ENCODE results near the gene RBM33. TPM values are rescaled to one million over a fixed set of nuclear protein-coding genes. Genes with fewer than 3 reads are reported as not detected.

RBM33 gene
- polyA plus RNA-seq, 1 donor (not counting 4 experiments of a cell fraction or from before 2014, with no cell fraction given) = 8.9 TPM

DNA sequence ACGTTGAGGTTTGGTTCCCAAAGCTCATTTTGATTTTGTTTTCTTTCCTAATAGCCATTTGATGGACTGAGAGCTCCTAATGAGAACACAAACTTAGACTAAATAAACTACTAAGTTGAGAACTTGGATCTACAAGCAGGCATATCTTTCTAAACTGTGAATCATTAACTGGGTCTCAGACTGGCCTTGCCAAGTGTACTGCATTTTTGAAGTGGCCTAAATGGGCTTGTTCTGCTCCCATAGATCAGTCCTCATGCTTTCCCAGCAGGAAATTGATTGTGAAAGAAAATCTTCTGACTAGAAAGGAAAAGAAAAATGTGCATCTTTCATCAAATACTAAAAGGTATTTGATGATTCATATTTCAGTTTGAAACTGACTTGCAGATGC lies 46.7 kb upstream of the RBM33 start:
- H3K9me1 ChIP-seq (ENCODE audit: control insufficient read depth, extremely low read depth, insufficient read depth, low read length) = no peaks in the 10 kb centered on the region
- H3K4me2 ChIP-seq (ENCODE audit: control insufficient read depth, extremely low read depth, insufficient read depth, low read depth, low read length) = no peak overlapping the region
- dilution Hi-C loops (cut with MboI; ENCODE audit: extremely low pct_ligation_motif_present, low sequenced_read_pairs) = loop anchor here (25.0 kb wide), 1 partner anchor 140 kb away; no protein-coding TSS in a partner anchor
- no peak for FAIRE-seq
- no peak for DNase-seq (ENCODE audit: low read depth, low spot score)
- H3K4me3 ChIP-seq (ENCODE audit: control insufficient read depth in 2 of 3, extremely low read depth in 1 of 3, insufficient read depth in 2 of 3, low read depth in 1 of 3, low read length in 3 of 3) = no peak overlapping the region
- H3K9me3 ChIP-seq (ENCODE audit: control insufficient read depth, low read depth, low read length) = no peaks in the 10 kb centered on the region
- no peak overlapping the region for H3K9ac ChIP-seq (ENCODE audit: control insufficient read depth, extremely low read depth, insufficient read depth, low read length)
- H2AFZ ChIP-seq (ENCODE audit: control insufficient read depth, low read length) = no peak overlapping the region
- H3K27me3 ChIP-seq (ENCODE audit: control insufficient read depth, extremely low read depth, insufficient read depth, low read length) = peaks cover 21% of the 10 kb centered on the region
- H3K4me1 ChIP-seq (ENCODE audit: control insufficient read depth, extremely low read depth, insufficient read depth, low read length) = no peaks in the 10 kb centered on the region
- H3K36me3 ChIP-seq (ENCODE audit: control insufficient read depth in 2 of 2, extremely low read depth in 1 of 2, insufficient read depth in 2 of 2, low read length in 2 of 2) = no peaks in the 10 kb centered on the region
- TF ChIP-seq EZH2 (IDR thresholded peaks at IDR 0.05; ENCODE audit: low read length) = no peak
- TF ChIP-seq, protein P1, sequence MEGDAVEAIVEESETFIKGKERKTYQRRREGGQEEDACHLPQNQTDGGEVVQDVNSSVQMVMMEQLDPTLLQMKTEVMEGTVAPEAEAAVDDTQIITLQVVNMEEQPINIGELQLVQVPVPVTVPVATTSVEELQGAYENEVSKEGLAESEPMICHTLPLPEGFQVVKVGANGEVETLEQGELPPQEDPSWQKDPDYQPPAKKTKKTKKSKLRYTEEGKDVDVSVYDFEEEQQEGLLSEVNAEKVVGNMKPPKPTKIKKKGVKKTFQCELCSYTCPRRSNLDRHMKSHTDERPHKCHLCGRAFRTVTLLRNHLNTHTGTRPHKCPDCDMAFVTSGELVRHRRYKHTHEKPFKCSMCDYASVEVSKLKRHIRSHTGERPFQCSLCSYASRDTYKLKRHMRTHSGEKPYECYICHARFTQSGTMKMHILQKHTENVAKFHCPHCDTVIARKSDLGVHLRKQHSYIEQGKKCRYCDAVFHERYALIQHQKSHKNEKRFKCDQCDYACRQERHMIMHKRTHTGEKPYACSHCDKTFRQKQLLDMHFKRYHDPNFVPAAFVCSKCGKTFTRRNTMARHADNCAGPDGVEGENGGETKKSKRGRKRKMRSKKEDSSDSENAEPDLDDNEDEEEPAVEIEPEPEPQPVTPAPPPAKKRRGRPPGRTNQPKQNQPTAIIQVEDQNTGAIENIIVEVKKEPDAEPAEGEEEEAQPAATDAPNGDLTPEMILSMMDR (optimal IDR thresholded peaks at IDR 0.05 in 1 of 3, IDR thresholded peaks at IDR 0.05 in 1 of 3, conservative IDR thresholded peaks at IDR 0.05 in 1 of 3; ENCODE audit: extremely low read depth in 1 of 3, insufficient read depth in 2 of 3, low read length in 3 of 3) = no peak
- H3K27ac ChIP-seq (ENCODE audit: control insufficient read depth, insufficient read depth, low read length) = no peak overlapping the region
- H3K79me2 ChIP-seq (ENCODE audit: control insufficient read depth, insufficient read depth, low read length) = no peaks in the 10 kb centered on the region
- H4K20me1 ChIP-seq (ENCODE audit: control insufficient read depth, extremely low read depth, insufficient read depth, low read length) = no peaks in the 10 kb centered on the region

DNA sequence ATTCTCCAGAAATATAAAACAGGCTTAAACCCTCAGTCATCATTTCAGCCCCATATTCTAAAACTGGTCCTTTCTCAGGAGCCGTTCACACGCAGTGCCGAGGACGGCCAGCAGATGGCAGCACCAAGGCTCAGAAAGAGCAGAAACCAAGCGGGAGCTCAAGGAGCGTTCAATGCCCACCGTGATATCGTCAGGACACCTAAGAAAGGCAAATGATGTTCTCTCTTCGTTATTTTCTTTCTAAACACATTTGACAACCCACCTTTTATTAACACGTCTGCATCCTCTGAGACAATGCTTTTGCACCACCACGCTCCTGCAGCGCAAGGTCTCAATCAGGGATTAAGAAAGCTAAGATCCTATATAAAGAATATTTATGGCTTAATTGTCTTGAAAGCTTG lies 45.7 kb upstream of the RBM33 start:
- peak overlapping the region; percentile 49 for H3K4me2 ChIP-seq (ENCODE audit: control insufficient read depth, extremely low read depth, insufficient read depth, low read depth, low read length)
- H3K27me3 ChIP-seq (ENCODE audit: control insufficient read depth, extremely low read depth, insufficient read depth, low read length) = peaks cover 28% of the 10 kb centered on the region
- FAIRE-seq (peak; percentile 63), DNase-seq (ENCODE audit: low read depth, low spot score) (no peak)
- H3K4me1 ChIP-seq (ENCODE audit: control insufficient read depth, extremely low read depth, insufficient read depth, low read length) = no peaks in the 10 kb centered on the region
- H3K9me3 ChIP-seq (ENCODE audit: control insufficient read depth, low read depth, low read length) = no peaks in the 10 kb centered on the region
- no peaks in the 10 kb centered on the region for H3K79me2 ChIP-seq (ENCODE audit: control insufficient read depth, insufficient read depth, low read length)
- dilution Hi-C loops (cut with MboI; ENCODE audit: extremely low pct_ligation_motif_present, low sequenced_read_pairs) = loop anchor here (25.0 kb wide), 1 partner anchor 138 kb away; no protein-coding TSS in a partner anchor
- H4K20me1 ChIP-seq (ENCODE audit: control insufficient read depth, extremely low read depth, insufficient read depth, low read length) = no peaks in the 10 kb centered on the region
- H3K4me3 ChIP-seq (ENCODE audit: control insufficient read depth in 2 of 3, extremely low read depth in 1 of 3, insufficient read depth in 2 of 3, low read depth in 1 of 3, low read length in 3 of 3) = no peak overlapping the region
- H3K9me1 ChIP-seq (ENCODE audit: control insufficient read depth, extremely low read depth, insufficient read depth, low read length) = no peaks in the 10 kb centered on the region
- no peak overlapping the region for H3K9ac ChIP-seq (ENCODE audit: control insufficient read depth, extremely low read depth, insufficient read depth, low read length)
- no peak overlapping the region for H2AFZ ChIP-seq (ENCODE audit: control insufficient read depth, low read length)
- no peak overlapping the region for H3K27ac ChIP-seq (ENCODE audit: control insufficient read depth, insufficient read depth, low read length)
- TF ChIP-seq, protein P1 (optimal IDR thresholded peaks at IDR 0.05 in 1 of 3, IDR thresholded peaks at IDR 0.05 in 1 of 3, conservative IDR thresholded peaks at IDR 0.05 in 1 of 3; ENCODE audit: extremely low read depth in 1 of 3, insufficient read depth in 2 of 3, low read length in 3 of 3) = peak; percentile 89 to 98 (median 92)
- no peak for TF ChIP-seq EZH2 (IDR thresholded peaks at IDR 0.05; ENCODE audit: low read length)
- H3K36me3 ChIP-seq (ENCODE audit: control insufficient read depth in 2 of 2, extremely low read depth in 1 of 2, insufficient read depth in 2 of 2, low read length in 2 of 2) = no peaks in the 10 kb centered on the region
